C4-2B (cell line): Measurements from ENCODE around the gene ZSCAN10.

ENCODE experiments used
- ZFX ChIP-seq: fragments of 450-650 bp; IDR thresholded peaks from 2 replicates; pipeline ENCODE4 v1.6.1; 2017
- TF ChIP-seq, protein P1 (sequence below): fragments of 450-650 bp; conservative IDR thresholded peaks from 2 replicates; pipeline ENCODE4 v1.5.1; 2017; ENCODE audit warnings: mild to moderate bottlenecking

DNA sequence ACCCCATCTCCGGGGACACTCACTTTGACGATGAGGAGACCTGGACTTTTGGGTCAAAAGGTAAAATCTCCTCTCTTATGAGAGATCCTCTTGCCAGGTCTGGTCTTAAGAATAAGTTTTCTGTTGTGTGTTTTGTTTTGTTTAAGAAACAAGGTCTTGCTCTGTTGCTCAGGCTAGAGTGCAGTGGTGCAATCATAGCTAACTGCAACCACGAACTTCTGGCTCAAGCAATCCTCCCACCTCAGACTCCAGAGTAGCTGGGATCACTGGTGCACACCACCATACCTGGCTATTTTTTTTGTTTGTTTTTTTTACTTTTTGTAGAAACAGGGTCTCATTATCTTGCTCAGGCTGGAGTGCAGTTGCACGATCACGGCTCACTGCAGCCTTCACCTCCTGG is 48.6 kb downstream of the ZSCAN10 start:
- TF ChIP-seq, protein P1, sequence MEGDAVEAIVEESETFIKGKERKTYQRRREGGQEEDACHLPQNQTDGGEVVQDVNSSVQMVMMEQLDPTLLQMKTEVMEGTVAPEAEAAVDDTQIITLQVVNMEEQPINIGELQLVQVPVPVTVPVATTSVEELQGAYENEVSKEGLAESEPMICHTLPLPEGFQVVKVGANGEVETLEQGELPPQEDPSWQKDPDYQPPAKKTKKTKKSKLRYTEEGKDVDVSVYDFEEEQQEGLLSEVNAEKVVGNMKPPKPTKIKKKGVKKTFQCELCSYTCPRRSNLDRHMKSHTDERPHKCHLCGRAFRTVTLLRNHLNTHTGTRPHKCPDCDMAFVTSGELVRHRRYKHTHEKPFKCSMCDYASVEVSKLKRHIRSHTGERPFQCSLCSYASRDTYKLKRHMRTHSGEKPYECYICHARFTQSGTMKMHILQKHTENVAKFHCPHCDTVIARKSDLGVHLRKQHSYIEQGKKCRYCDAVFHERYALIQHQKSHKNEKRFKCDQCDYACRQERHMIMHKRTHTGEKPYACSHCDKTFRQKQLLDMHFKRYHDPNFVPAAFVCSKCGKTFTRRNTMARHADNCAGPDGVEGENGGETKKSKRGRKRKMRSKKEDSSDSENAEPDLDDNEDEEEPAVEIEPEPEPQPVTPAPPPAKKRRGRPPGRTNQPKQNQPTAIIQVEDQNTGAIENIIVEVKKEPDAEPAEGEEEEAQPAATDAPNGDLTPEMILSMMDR: no peak
- no peak for TF ChIP-seq ZFX
